CD1c-positive myeloid dendritic cell (primary cell): Measurements from ENCODE around the gene MR1.

Experiments used
- DNase-seq: peaks from one replicate; pipeline ENCODE4 v3.0.0-alpha.2; 2016; ENCODE audit errors: extremely low spot score

MR1 gene

DNA sequence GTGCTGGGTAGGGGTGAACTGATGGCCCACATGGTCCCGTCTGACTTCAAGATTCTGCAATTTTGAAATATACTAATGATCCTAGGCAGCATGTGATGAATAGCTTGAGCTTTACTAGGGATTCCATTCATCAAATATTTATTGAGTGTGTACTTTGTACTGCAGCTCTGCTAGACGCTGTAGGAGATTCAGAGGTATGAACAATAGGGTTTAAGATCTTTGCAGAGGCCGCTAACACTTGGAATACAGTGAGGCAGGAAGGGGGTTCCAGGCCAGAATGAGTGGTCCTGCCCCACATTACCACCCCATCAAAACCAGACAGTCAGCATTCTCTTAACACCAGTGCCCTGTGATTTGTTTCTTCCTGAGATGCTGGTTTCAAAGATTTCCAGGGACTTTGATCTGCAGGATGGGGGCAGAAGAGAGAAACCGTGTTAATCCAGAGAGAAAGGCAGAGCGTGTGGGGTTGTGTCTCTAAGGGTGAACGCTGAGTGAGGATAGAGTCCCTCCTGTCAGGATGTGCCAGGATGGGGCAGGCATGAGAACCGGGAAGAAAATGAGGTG lies 74.6 kb downstream of the MR1 start:
- no peak for DNase-seq

DNA sequence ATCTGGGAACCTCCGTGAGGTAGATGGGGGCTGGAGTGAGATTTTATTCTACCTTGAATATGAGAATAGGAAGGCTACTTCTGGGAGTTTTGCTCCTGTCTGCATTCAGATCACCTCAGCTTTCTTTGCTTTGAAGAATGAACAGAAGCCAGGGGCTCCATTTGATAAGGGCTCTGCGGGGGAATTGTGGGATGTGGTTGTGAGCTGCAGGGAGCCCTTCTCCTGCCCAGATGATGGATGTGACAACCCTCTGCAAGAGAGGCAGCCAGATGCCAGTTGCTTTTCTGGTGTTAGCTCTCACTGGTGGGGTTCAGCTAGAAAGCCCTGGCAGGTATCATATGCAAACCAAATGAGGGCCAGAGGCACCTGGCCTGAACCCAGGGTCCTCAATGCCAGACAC lies 76.2 kb downstream of the MR1 start:
- no peak for DNase-seq
